H1 (cell line): ENCODE data around the gene GALNTL6. TPM values are rescaled to one million over a fixed set of nuclear protein-coding genes. Genes with fewer than 3 reads are reported as not detected.

ENCODE experiments used
- POLR2AphosphoS5 ChIP-seq: IDR thresholded peaks from 2 replicates; pipeline ENCODE4 v1.6.1; 2011; ENCODE audit warnings: low read depth, low read length
- RNF2 ChIP-seq: fragments of 200-900, 300-1000 bp; sonication (generic); IDR thresholded peaks from 2 replicates; pipeline ENCODE4 v1.7.1; 2016; ENCODE audit warnings: borderline replicate concordance, low read depth, mild to moderate bottlenecking, antibody characterized with exemption, low read length; ENCODE audit not compliant: poor library complexity, severe bottlenecking; ENCODE audit errors: missing control alignments
- polyA plus RNA-seq, 7 experiments: library from polyadenylated mRNA; depleted of rRNA in 3 of 7; stranded (reverse) in 5 of 7; unstranded in 2 of 7; fragments of >200 nt in 5 of 7; fragments of 200-250 nt in 2 of 7; gene quantifications; 1 replicate in 5 of 7; 2 replicates in 1 of 7; 4 replicates in 1 of 7; pipeline versions ENCODE4 v1.2.1 to v1.2.3, GENCODE V29; 2011 to 2013; ENCODE audit warnings: missing spikeins in 2 of 7, mixed read lengths in 2 of 7
- total RNA-seq: library from RNA; stranded (reverse); fragmentation: NEBNext Ultra II Directional; extraction: Animal tissue kit (Norgen Biotek cat#: 25700); gene quantifications from 2 replicates; pipeline ENCODE4 v1.2.1, GENCODE V29; 2021
- TF ChIP-seq, protein P1 (sequence below): IDR thresholded peaks from 2 replicates; pipeline ENCODE4 v1.6.1; 2012; ENCODE audit warnings: inconsistent platforms

Gene GALNTL6
- total and polyA plus RNA-seq, 2 of the 8 experiments (the other 6 are each of a cell fraction or from before 2014, with no cell fraction given): 0.03 to 0.32 TPM

DNA sequence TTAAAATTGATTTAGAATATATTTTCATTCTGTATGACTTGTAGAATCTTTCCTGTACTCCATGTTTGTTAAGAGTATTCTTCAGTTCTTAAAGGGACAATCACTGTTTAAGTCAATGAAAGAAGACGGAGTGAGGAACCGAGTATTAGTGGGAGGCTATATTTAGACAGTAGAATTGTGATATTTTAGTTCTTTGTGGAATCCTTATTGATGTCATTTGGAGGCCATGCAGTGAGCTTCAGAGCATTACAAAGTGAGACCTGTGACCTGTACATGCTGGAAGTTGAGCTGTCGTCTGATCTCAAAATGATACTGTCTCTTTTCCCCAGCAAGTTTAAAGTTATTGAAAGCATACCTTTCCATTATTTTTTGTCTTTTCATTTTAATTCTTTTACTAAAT is 394.7 kb downstream of the GALNTL6 start (continued):
- TF ChIP-seq POLR2AphosphoS5: no peak
- no peak for TF ChIP-seq RNF2
- TF ChIP-seq, protein P1, sequence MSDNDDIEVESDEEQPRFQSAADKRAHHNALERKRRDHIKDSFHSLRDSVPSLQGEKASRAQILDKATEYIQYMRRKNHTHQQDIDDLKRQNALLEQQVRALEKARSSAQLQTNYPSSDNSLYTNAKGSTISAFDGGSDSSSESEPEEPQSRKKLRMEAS: no peak
